Body of pancreas (tissue), 4 donors: ENCODE data around the gene TBC1D22B. TPM values are rescaled to one million over a fixed set of nuclear protein-coding genes. Genes with fewer than 3 reads are reported as not detected.

ENCODE experiments used
- ATAC-seq: fragments of 150-250 bp; one replicate; pipeline ENCODE4 v1.9.1; 2016
- DNase-seq, 4 donors: peaks; one replicate each; pipeline ENCODE4 v3.0.0-alpha.2; 2019
- H3K27ac ChIP-seq, 4 donors: fragments of 200-600 bp; sonication (generic); 1 replicate in 3 of 4; 2 replicates in 1 of 4; pipeline versions ENCODE4 v1.5.1 to v1.6.1; 2016 to 2019; ENCODE audit warnings: mild to moderate bottlenecking in 1 of 4, mixed read lengths in 1 of 4, moderate library complexity in 1 of 4
- H3K27me3 ChIP-seq, 2 donors: fragments of 200-600 bp; sonication (generic); one replicate each; pipeline ENCODE4 v1.6.0; 2016; ENCODE audit warnings: mild to moderate bottlenecking in 1 of 2
- H3K36me3 ChIP-seq, 2 donors: fragments of 200-600 bp; sonication (generic); replicated peaks in 1 of 2; 2 replicates each; pipeline ENCODE4 v1.5.1; 2016; ENCODE audit warnings: low read depth in 2 of 2; ENCODE audit not compliant: insufficient read depth in 1 of 2
- H3K4me1 ChIP-seq: fragments of 200-600 bp; sonication (generic); one replicate; pipeline ENCODE4 v1.6.0; 2016
- H3K4me3 ChIP-seq, 2 donors: fragments of 200-600 bp; sonication (generic); 1 replicate in 1 of 2; 2 replicates in 1 of 2; pipeline ENCODE4 v1.5.1; 2016 to 2019
- H3K9me3 ChIP-seq, 3 donors: fragments of 200-600 bp; sonication (generic); 1 replicate in 2 of 3; 2 replicates in 1 of 3; pipeline ENCODE4 v1.5.1; 2016
- CTCF ChIP-seq, 7 experiments: fragments of 450-650 bp in 4 of 7; fragments of 200-600 bp in 3 of 7; sonication (generic) in 3 of 7; IDR thresholded peaks; one replicate each; pipeline ENCODE4 v1.5.1; 2016 to 2019; ENCODE audit warnings: antibody characterized with exemption in 7 of 7
- POLR2A ChIP-seq, 3 donors: fragments of 450-650 bp; IDR thresholded peaks; one replicate each; pipeline ENCODE4 v1.6.1; 2016; ENCODE audit warnings: antibody characterized with exemption in 3 of 3, mild to moderate bottlenecking in 2 of 3
- WGBS, 2 donors: methylation state at CpG; one replicate each; pipeline ENCODE4 v1.1.5; 2017; 5-methylcytosine and 5-hydroxymethylcytosine counted together
- intact Hi-C: fragments of 100-400 bp; cut with DNase I; formaldehyde crosslinking; loops from one replicate; pipeline ENCODE4 v1.15.1; 2023
- total RNA-seq, 2 donors: library from RNA; depleted of rRNA; stranded (reverse); fragments of >200 nt; gene quantifications; one replicate each; pipeline ENCODE4 v1.1.0, GENCODE V29; 2016

TBC1D22B gene
- total RNA-seq, 2 donors from 2014 or later = 8.0 to 8.2 TPM

GRCh38 chr6:37319856-37320480, 62.4 kb downstream of the TBC1D22B start:
- WGBS, 2 donors = 77 to 88% methylated on average over 4 of the region's 4 CpGs
- Histone ChIP-seq H3K4me1 (no peaks in the 10 kb centered on the region), H3K27me3 (no peaks in the 10 kb centered on the region), H3K36me3 (peaks cover 5 to 6% of the 10 kb centered on the region in 2 donors), H3K27ac (no peak overlapping the region), H3K9me3 (no peaks in the 10 kb centered on the region), H3K4me3 (no peak overlapping the region)
- ATAC-seq = no peak
- TF ChIP-seq CTCF (IDR thresholded peaks at IDR 0.05) = no peak
- TF ChIP-seq POLR2A (IDR thresholded peaks at IDR 0.05) = no peak
- no peak for DNase-seq
- intact Hi-C loops = no loop called here

GRCh38 chr6:37320646-37321045, 63.1 kb downstream of the TBC1D22B start:
- ATAC-seq (no peak), DNase-seq (no peak)
- Histone ChIP-seq H3K36me3 (peaks cover 4 to 6% of the 10 kb centered on the region in 2 donors), H3K27ac (no peak overlapping the region), H3K27me3 (no peaks in the 10 kb centered on the region), H3K4me3 (no peak overlapping the region), H3K4me1 (no peaks in the 10 kb centered on the region), H3K9me3 (no peaks in the 10 kb centered on the region)
- 78 to 93% methylated on average over 8 of the region's 8 CpGs for WGBS, 2 donors
- intact Hi-C loops = no loop called here
- no peak for TF ChIP-seq POLR2A (IDR thresholded peaks at IDR 0.05)
- no peak for TF ChIP-seq CTCF (IDR thresholded peaks at IDR 0.05)

GRCh38 chr6:37321101-37321500, 63.5 kb downstream of the TBC1D22B start:
- H3K27ac ChIP-seq = no peak overlapping the region
- no peak for ATAC-seq
- H3K27me3 ChIP-seq = no peaks in the 10 kb centered on the region
- no peak for DNase-seq
- no peak overlapping the region for H3K4me3 ChIP-seq
- intact Hi-C loops = no loop called here
- TF ChIP-seq CTCF (IDR thresholded peaks at IDR 0.05) (no peak), POLR2A (IDR thresholded peaks at IDR 0.05) (no peak)
- H3K36me3 ChIP-seq = peaks cover 3 to 6% of the 10 kb centered on the region in 2 donors
- no peaks in the 10 kb centered on the region for H3K9me3 ChIP-seq
- H3K4me1 ChIP-seq = no peaks in the 10 kb centered on the region

GRCh38 chr6:37321516-37322415, 64.2 kb downstream of the TBC1D22B start:
- Histone ChIP-seq H3K4me1 (no peaks in the 10 kb centered on the region), H3K27me3 (no peaks in the 10 kb centered on the region), H3K27ac (no peak overlapping the region), H3K36me3 (peaks cover 3 to 6% of the 10 kb centered on the region in 2 donors), H3K9me3 (no peaks in the 10 kb centered on the region), H3K4me3 (no peak overlapping the region)
- 81 to 89% methylated on average over 8 of the region's 8 CpGs for WGBS, 2 donors
- ATAC-seq = no peak
- no peak for DNase-seq
- intact Hi-C loops = no loop called here
- no peak for TF ChIP-seq POLR2A (IDR thresholded peaks at IDR 0.05)
- TF ChIP-seq CTCF (IDR thresholded peaks at IDR 0.05) = no peak
